ENCODE results near the gene ATL1.
"Not testable (repeated sequence)": the region's sequence is repeated elsewhere in the genome, so short reads cannot be mapped to it uniquely, and the experiment has no call there.

The ATL1 gene

DNA sequence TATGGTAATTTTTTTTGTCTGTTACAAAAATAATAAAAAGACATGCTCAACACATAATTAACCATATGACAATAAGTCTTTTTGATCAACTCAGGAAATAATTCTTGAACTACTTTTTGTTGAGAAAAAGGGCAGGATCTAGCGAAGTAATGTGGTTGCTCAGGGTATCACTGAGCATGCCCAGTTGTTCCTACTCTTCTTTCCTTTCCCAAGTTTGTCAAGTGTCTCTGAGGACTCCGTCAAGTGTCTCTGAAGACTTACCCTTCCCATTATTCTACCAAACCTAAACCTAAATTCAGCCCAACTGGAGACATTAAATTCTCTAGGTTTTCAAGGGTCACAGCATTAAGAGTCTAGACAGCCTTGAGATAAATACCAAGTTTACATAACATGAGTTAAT, 104.6 kb downstream of the ATL1 start:
- not testable (repeated sequence) for DNase-seq

DNA sequence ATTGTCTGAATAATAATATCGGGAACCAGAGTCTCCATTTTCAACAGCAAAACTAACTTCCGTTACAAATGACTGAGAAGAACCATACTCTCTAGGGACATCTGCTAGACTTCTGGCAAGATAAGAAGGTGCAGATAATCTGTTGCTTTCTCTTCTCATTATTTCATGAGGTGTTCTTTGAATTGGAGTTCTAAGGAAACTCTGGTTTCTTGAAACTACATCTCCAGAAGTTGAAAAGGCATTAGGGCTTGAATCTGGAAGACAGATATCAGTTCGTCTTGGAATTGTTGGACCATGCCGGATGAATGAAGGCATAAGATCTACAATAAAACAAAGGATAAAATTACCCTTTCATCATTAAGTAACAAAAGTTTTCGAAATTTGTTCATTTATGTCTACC, 105.4 kb downstream of the ATL1 start:
- not testable (repeated sequence) for DNase-seq

DNA sequence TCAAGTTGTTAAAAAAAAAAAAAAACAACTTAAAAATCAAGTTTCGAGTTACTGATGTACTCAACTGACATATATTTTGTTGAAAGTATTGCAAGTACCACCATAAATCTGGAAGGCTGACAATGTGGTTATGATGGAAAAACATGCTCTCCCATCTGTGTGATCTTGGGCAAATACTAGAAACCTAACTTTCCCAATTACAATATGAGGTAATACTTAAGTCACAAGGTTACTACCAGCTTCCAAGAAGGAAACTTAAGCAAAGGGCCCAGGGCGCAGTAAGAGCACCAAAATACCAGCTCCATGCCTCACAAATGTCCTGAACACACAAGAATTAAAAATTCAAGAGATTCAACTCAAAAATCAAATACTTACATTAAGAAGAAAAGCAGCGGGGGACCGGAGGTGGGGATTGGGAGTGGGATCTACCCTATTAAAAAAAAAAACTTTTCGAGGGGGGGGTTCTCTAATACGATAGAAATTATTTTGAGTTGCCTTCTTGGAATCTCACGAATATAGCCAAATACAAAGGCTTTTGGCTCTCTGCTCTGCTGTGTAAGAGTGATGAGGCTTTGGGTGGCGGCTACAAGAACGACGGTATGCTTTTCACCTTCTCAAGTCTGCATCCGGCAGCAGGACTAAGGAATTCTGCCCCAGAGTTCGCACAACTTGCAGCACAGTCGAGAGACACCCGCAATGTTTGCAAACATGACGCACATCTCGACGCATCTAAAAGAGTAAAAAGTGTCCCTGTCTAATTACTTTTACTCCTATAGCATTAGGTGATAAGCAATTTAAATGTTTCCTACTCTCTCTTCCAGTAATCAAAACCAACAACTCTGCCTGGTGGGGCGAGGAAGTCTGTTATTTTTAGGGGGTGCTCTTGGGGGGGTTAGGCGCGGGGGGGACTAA, 107.1 kb downstream of the ATL1 start:
- DNase-seq, result peak; percentile 25

DNA sequence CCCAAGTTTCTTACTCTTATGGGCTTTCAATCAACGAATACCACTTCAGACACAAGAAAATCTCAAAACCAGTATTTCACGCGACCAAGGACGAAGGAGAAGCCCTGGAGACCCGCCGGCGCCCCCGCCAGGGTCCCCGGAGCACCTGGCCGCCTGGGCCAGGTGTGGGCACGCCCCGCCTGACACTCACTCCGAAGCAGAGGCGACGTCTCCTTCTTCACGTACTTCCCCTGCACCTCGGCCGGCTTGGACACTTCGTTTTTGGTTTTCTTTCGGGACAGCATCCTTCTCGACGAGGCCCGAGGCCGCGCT, 107.7 kb downstream of the ATL1 start:
- DNase-seq, result peak; percentile 19

DNA sequence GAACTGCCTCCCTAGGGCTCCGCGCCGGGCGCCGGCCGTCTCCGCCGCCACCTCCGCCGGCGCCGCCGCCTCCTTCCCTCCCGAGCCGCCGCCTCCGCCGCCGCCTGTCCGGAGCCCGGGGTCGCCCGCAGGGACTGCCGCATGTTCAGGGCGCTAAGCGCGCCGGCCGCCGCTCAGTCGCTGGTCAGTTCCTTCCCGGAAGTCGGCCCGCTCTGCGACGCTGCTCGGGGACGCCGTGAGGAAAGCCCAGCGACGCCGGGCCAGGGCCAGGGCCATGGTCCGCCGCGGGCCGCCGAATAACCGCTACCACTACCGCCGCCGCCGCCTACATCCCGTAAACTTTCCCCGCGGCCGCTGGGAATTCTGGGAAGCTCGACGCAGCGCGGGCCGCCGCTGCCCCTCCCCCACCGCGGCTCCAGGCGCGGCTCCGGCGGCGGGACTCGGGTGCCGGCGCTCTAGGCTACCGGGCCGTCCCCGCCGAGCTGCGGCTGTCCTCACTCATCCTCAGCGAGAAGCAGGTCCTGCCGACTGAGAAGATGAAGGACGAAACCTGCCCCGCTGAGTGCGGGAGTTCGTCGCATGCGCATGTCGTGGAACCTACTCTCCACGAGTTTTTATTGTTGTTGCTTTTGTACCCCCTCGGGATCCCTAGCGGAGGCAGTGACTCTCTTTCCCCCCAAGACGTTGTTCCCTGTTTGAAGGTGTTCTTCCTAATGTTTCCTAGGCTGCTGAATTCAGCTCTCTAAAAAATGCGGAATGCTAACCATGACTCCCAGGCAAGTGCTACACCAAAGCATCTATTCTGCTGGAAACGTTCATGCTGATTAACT, 108.3 kb downstream of the ATL1 start, which contains the start of gene SAV1:
Gene SAV1, minus strand, starts transcription at position 311 of the 830 bp plus-strand sequence. CDS start 339 bp downstream, outside the sequence.
- peak; percentile 59 for DNase-seq

DNA sequence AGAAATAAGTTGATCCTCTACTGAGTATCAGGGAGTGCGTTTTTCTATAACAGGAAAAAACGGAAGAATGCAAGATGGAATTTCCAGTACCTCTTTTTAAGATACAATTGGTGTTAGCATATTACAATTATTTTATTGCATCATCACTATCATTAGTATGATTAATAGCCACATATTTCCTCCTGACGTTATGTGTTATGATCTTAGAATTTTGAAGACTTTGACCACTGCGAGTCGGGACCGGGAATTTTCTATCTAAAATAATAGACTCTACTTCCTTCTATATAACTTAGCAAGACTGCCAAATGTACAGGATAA, 108.8 kb downstream of the ATL1 start:
- DNase-seq, result no peak

DNA sequence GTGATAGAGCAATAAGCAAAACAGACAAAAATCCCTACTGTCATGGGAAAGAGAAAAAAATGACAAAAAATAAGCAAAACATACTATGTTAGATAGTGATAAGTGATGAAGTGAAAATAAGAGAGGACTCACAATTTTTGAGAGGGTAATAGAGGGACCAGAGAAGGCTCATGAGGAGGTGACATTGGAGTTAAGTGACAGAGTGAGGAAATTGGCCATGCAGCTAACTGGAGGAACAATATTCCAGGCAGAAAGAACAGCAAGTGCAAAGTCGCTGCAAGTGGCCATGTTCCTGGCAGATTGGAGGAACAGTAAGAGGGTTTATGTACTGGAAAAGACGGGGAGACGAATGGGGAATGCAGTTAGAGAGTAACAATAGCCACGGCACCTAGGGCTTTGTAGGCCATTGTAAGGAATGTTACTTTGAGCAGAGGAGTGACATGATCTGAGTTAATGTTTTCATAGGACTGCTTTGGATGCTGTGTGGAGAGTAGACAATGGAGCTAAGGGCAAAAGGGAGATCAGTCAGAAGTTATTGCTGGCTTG, 109.6 kb downstream of the ATL1 start:
- DNase-seq, result no peak

DNA sequence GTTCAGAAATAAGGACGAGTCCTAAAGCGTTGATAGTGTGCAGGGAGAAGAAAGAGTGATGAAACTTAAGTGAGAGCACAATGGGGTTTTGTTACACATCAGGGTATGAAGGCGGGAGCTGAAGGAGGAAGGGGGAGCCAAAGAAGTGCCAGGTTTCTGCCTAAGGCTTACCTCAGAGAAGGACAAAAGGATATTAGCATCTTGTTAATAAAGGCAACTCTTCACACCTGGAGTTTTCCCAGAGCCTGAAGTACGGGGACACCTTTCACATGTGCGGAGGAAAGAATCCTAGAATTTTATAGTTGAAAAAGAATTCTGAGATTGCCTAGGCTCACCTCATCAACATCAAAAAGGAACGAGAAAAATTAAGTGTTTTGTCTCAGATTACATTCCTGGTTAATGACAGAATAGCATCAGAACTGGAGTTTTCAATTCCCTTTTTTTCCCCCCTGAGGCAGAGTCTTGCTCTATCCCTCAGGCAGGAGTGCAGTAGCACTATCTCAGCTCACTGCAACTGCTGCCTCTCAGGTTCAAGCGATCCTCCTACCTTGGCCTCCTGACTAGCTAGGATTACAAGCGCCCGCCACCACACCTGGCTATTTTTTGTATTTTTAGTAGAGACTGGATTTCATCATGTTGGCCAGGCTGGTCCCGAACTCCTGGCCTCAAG, 110.4 kb downstream of the ATL1 start:
- DNase-seq, result no peak

DNA sequence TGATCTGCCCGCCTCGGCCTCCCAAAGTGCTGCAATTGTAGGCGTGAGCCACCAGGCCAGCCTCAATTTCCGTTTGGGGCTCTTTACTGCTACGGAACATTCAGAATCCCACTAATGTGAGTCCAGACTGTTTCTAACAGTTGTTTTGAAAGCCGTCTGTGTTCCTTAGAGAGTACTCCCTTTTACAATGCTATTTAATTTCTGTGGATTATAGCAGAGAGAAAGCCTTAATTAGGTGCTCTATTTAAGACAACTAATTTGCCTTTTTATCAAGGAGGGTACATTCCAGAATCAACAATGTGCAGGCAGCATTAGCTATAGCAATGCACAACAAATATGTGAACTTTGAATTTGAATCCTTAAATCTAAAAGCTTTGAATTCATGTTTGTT, 110.9 kb downstream of the ATL1 start:
- no peak for DNase-seq

DNA sequence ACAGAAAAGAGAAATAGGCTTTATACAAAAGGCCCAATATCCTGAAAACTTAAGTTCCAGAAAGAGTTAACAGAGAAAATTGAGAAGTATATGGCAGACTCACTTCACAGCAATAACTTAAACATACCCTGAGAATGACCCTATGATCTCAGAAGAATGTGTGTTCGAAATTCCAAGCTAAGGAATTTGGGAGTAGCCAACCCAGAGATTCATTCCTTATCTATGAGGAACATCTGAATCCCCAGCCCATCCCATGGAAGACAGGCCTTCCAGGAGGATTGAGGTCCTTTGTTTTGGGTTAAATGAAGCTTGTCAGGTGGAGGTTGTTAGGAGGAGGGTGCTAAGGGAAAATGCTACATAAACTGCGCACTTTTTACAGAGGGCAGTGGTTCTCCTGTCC, 115.7 kb downstream of the ATL1 start:
- DNase-seq, result no peak

DNA sequence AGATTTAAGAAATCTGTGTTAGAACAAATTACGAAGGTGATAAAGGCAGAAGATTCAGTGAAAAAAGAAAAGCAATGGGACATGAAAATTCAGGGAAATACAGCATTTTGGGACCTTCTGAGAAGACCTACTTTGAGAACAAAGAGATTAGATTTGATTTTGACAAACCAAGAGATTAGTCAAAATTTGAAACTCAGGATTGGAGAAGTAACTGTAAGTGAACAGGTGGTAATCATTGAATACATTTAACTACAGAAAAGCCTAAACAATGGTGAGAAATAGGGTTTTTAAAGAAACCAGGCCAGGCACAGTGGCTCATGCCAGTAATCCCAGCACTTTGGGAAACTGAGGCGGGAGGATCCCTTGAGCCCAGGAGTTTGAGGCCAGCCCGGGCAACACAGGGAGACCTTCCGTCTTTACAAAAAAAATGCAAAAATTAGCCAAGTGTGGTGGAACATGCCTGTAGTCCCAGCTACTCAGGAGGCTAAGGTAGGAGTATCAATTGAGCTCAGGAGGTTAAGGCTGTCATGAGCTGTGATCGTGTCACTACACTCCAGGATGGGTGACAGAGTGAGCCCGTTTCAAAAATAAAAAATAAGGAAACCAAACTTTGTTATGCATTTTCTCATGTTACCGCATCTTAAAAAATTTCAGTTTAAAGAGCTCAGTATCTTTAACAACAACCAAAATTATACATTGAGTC, 117.0 kb downstream of the ATL1 start:
- DNase-seq, result no peak

DNA sequence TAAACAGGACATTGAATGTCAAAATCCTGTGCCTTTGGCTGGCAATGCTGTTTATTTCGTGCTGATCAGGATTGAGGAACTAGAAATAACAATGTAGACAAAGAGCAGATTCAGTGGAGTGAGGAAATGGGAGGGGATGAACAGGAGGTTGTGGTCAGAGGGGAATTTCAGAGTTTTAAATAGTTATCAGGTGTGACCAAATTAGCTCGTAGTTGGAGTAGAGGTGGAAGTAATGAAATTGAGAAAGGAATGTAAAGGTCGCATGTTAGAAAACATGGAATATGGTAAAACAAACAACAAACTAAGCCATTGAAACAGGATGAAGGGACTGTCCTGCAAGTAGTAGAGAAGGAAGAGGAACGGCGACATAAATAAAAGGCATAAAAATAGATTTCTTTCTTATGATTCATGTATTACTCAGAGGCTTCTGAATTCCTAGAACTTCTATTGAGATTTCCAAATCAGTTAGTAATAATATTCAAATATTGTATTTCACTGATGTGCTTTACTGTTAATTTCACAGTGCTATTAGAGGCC, 117.7 kb downstream of the ATL1 start:
- no peak for DNase-seq

DNA sequence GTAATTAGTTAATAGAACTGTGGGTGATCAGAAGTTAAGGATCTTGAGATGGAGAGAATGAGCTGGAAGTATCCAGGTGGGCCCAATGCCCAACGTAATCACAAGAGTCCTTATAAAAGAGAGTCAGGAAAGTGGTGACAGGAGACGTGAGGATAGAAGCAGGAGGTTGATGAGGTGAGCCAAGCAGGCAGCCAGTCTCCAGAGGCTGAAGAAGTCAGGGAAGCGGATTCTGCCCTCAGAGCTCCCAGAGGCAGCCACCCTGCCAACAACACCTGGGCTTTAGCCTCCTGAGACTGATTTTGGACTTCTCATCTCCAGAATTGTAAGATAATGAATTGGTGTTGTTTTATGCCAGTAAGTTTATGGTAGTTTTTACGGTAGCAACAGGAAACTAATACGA, 118.2 kb downstream of the ATL1 start:
- DNase-seq, result no peak

DNA sequence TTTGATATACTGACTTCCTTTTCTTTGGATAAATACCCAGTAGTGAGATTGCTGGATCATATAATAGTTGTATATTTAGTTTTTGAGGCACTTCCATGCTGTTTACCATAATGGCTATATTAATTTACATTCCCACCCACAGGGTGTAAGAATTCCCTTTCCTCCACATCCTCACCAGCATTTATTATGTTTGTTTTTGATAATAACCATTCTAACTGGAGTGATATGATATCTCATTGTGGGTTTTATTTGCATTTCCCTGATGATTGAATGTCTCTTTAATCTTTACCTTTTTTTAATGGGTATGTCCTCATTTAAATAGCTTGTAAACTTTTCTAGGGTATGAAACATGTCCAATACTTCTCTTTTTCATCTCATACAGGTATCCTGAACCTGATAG, 119.7 kb downstream of the ATL1 start:
- no peak for DNase-seq

All from stimulated activated CD4-positive, alpha-beta T cell treated with anti-CD3 and anti-CD28 coated beads, Interleukin-4, amount 100 ng/mL, for 24 hours (primary cell).